HG03520 (cell line): ENCODE measurements around the gene CHRM4.

Source experiments
- ATAC-seq: cut with Tn5 transposase; IDR thresholded peaks from one replicate; pipeline ENCODE4 v1.9.1; 2021; ENCODE audit warnings: mild to moderate bottlenecking, moderate library complexity; ENCODE audit not compliant: unreplicated experiment

The CHRM4 gene

GRCh38 chr11:46404476-46405017 lies 13.0 kb upstream of the CHRM4 start:
- no peak for ATAC-seq

- no peak for ATAC-seq
Measured at GRCh38 chr11:46402957-46403902, 11.7 kb upstream of the CHRM4 start.

- no peak for ATAC-seq
Measured at GRCh38 chr11:46397526-46397925, 6.0 kb upstream of the CHRM4 start.

- ATAC-seq: no peak
Measured at GRCh38 chr11:46393759-46394158, 2.2 kb upstream of the CHRM4 start.

GRCh38 chr11:46393231-46393616 lies 1.6 kb upstream of the CHRM4 start:
- no peak for ATAC-seq

GRCh38 chr11:46392421-46393230 lies 1.1 kb upstream of the CHRM4 start:
- peak; percentile 59 for ATAC-seq

GRCh38 chr11:46391186-46391577 lies 394 bp downstream of the CHRM4 start:
- ATAC-seq: no peak

- no peak for ATAC-seq
Measured at GRCh38 chr11:46390331-46391171, 1.0 kb downstream of the CHRM4 start.

- ATAC-seq: peak; percentile 36
Measured at GRCh38 chr11:46389450-46390330, 1.9 kb downstream of the CHRM4 start.

GRCh38 chr11:46388619-46389449 lies 2.7 kb downstream of the CHRM4 start:
- ATAC-seq: no peak

- ATAC-seq: no peak
Measured at GRCh38 chr11:46387919-46388618, 3.5 kb downstream of the CHRM4 start.

GRCh38 chr11:46387456-46387855 lies 4.1 kb downstream of the CHRM4 start:
- no peak for ATAC-seq

- ATAC-seq: no peak
Measured at GRCh38 chr11:46386674-46387073, 4.9 kb downstream of the CHRM4 start.

- ATAC-seq: no peak
Measured at GRCh38 chr11:46386005-46386578, 5.5 kb downstream of the CHRM4 start.

- no peak for ATAC-seq
Measured at GRCh38 chr11:46385169-46386004, 6.2 kb downstream of the CHRM4 start.

GRCh38 chr11:46383974-46384701 lies 7.4 kb downstream of the CHRM4 start:
- no peak for ATAC-seq
